Skeletal muscle satellite cell (primary cell): Measurements from ENCODE around the gene COPS4. TPM values are rescaled to one million over a fixed set of nuclear protein-coding genes. Genes with fewer than 3 reads are reported as not detected.

ENCODE experiments used
- H3K27me3 ChIP-seq: 2 replicates; pipeline ENCODE4 v1.7.0; 2013; ENCODE audit warnings: low read length; ENCODE audit not compliant: control insufficient read depth, insufficient read depth
- H3K36me3 ChIP-seq: 2 replicates; pipeline ENCODE4 v1.7.0; 2013; ENCODE audit warnings: mild to moderate bottlenecking, control low read depth, low read length; ENCODE audit not compliant: insufficient read depth
- H3K4me1 ChIP-seq: 2 replicates; pipeline ENCODE4 v1.7.0; 2013; ENCODE audit warnings: low read length; ENCODE audit not compliant: control insufficient read depth, insufficient read depth
- H3K4me2 ChIP-seq: 2 replicates; pipeline ENCODE4 v1.7.0; 2013; ENCODE audit warnings: mild to moderate bottlenecking, low read length
- H3K4me3 ChIP-seq: 2 replicates; pipeline ENCODE4 v1.7.0; 2013; ENCODE audit warnings: low read length
- H3K9ac ChIP-seq: 2 replicates; pipeline ENCODE4 v1.7.0; 2013; ENCODE audit warnings: mild to moderate bottlenecking, low read depth, low read length, moderate library complexity
- H3K9me3 ChIP-seq: replicated peaks from 2 replicates; pipeline ENCODE4 v1.7.0; 2013; ENCODE audit warnings: mild to moderate bottlenecking, control low read depth, low read length
- small RNA-seq: library from RNA; depleted of rRNA; stranded (forward); fragments of <200 nt; gene quantifications from one replicate; pipeline ENCODE3, GENCODE V24; 2012

The COPS4 gene

DNA sequence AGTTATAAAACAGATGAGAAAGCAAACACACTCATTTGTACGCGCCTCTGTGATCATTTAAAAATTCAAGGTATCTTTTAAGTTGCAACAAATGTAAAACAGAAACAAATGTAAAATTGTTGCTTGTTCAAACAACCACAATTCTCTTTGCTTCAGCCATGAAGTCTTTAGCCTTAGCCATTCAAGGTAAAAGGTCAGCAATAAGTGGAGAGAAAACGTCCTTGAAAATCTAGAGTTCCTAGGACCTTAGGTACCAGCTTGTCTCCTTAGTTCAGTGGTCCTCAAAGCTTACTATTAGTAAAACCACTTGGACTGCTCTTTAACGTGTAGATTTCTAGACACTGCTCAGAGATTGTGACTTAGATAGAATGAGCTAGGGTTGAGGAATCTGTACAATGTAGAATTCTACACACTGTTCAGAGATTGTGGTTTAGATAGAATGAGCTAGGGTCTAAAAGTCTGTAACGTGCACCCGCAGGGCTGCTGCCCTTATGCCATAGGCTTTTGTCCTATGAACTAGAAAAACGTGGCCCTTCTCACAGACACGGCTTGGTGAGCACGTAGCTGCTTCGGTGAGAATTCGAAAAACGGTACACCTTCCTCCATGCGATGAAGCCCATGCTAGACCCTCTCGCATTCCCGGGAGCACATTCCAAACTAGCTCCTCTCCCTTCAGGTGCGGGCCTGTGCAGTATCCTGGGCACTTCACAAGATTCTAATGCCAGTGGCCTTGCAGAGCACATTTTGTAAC, 77.9 kb downstream of the COPS4 start:
- H3K9ac ChIP-seq = no peak overlapping the region
- no peak overlapping the region for H3K4me3 ChIP-seq
- peaks cover 18% of the 10 kb centered on the region for H3K4me1 ChIP-seq

DNA sequence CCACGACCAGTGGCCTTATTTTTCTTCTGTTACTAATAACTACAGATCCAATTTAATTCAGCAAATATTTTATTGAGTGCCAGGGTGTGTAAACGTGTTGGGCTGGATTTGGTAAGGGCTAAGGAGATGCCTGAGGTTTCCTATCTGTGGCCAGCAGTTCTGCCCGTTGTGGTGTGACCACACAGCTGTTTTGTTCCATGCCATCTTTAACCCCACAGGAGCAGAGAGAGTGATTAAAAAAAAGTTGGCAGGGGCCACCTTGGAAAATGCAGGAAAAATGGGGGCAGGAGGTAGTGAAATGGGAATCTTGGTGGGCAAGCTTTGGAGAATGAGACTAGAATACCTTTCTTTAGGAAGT, 78.4 kb downstream of the COPS4 start:
- Histone ChIP-seq H3K4me3 (no peak overlapping the region), H3K36me3 (no peaks in the 10 kb centered on the region), H3K9me3 (no peaks in the 10 kb centered on the region), H3K4me1 (peaks cover 18% of the 10 kb centered on the region), H3K4me2 (no peak overlapping the region), H3K9ac (no peak overlapping the region), H3K27me3 (no peaks in the 10 kb centered on the region)

More for the DNA sequence above, 77.9 kb downstream of the COPS4 start:
- Histone ChIP-seq H3K36me3 (no peaks in the 10 kb centered on the region), H3K4me2 (no peak overlapping the region), H3K27me3 (no peaks in the 10 kb centered on the region), H3K9me3 (no peaks in the 10 kb centered on the region)

DNA sequence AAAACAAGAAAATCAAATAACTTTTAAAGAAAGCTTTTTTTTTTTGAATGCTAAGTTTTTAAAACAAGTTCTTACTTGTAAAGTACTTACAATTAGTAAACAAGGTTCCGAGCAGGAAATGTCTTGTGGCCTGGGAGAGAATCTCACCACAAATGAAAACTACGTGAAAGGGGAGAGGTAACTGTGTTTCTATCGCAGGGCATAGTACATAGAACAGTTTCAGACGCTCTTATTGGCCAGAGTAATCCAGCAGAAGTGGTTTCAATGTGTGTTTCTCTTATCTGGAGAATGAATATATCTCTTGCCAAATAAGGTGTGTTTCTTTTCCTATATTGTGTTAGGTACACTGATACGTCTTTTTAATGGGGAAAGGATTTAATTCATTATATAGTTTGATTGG, 79.6 kb downstream of the COPS4 start, which contains the start of gene PLAC8:
PLAC8 (minus strand) TSS at position 154 of the 400 bp plus-strand sequence. CDS start 6,808 bp downstream, outside the sequence.
- Histone ChIP-seq H3K4me1 (peaks cover 18% of the 10 kb centered on the region), H3K9me3 (no peaks in the 10 kb centered on the region), H3K36me3 (no peaks in the 10 kb centered on the region), H3K9ac (no peak within 1 kb of the TSS), H3K4me2 (no peak within 1 kb of the TSS), H3K27me3 (no peaks in the 10 kb centered on the region), H3K4me3 (no peak within 1 kb of the TSS)

DNA sequence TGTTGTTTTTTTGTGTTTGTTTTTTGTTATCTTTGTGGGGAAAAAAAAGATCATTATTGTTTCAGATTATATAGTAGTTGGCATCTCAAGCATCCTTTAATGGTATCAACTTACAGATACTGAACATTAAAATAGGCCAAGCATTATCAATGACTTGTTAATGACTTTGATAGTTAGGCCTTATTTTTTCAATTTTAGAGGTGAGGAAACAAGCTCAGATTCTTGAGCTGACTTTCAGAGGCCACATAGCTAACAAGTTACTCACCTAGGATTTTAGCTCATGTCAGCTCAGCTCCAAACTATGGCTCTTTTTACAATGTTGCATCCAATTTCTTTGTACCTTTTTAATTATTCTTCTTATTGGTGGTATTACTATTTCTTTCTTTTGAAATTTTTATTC, 80.0 kb downstream of the COPS4 start:
- Histone ChIP-seq H3K36me3 (no peaks in the 10 kb centered on the region), H3K9me3 (no peaks in the 10 kb centered on the region), H3K9ac (no peak overlapping the region), H3K4me1 (peaks cover 18% of the 10 kb centered on the region), H3K4me3 (no peak overlapping the region), H3K4me2 (no peak overlapping the region), H3K27me3 (no peaks in the 10 kb centered on the region)

DNA sequence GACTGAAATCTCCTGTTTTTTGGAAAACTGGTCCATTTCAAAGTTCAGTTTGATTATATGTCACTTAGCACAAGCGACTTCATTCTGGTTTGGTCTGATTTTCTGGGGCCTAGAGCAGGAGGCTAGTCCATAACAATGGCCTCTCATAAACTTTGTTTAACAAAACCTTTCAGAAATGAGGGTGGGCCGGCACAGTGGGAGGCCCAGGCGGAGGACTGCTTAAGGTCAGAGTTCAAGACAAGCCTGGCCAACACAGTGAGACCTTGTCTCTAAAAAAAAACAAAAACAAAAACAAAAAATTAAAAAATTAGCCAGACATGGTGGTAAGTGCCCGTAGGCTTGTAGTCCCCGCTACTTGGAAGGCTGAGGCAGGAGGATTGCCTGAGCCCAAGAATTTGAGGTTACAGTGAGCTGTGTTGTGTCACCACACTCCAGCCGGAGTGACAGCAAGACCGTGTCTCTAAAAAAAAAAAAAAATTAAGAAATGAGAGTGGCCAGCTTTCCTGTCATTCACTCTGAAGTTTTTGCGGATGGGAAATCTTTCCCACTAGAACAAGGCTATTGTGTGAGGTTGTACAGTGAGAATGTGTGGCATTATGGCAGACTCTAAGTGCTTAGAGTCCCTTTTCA, 80.8 kb downstream of the COPS4 start:
- H3K27me3 ChIP-seq = no peaks in the 10 kb centered on the region
- H3K9ac ChIP-seq = no peak overlapping the region
- no peak overlapping the region for H3K4me3 ChIP-seq
- no peaks in the 10 kb centered on the region for H3K36me3 ChIP-seq
- peaks cover 16% of the 10 kb centered on the region for H3K4me1 ChIP-seq
- no peaks in the 10 kb centered on the region for H3K9me3 ChIP-seq
- no peak overlapping the region for H3K4me2 ChIP-seq

DNA sequence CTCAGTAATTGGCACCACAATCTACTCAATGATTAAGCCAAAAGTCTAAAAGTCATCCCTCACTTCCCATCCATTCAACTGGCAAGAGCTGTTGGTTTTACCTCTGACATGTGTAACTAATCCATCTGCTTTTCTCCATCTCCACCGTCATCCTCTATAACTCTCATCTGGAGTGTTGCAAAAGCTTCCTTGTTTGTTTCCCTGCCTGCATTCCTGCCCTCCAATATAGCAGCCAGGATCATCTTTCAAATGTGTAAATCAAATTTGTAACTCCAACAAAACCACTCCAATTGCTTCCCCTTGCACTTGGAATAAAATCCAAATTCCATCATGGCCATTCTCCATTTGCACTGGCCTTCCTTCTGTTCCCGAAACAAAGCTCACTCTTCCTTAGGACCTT, 83.9 kb downstream of the COPS4 start:
- H3K9ac ChIP-seq = no peak overlapping the region
- H3K36me3 ChIP-seq = no peaks in the 10 kb centered on the region
- peaks cover 12% of the 10 kb centered on the region for H3K4me1 ChIP-seq
- H3K4me3 ChIP-seq = no peak overlapping the region
- no peaks in the 10 kb centered on the region for H3K9me3 ChIP-seq
- no peak overlapping the region for H3K4me2 ChIP-seq
- H3K27me3 ChIP-seq = no peaks in the 10 kb centered on the region

DNA sequence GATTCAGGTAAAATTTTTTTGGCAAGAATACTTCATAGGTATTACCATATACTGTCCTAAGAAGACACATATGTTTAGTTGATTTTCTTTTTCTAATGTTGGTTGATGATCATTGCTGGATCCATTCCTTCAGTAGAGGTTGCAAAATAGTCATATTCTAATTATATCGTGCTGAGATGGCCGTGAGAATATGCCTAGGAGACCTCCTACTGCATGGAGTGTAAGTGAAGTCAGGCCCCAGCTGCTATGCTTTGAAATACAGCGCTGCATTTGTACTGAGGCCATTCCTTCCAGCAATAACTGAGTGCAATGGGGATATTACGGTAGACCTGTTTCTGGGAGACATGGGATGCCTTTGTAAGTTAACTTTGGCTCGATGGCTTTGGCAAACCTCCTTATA, 86.3 kb downstream of the COPS4 start:
- Histone ChIP-seq H3K4me2 (no peak overlapping the region), H3K27me3 (no peaks in the 10 kb centered on the region), H3K36me3 (no peaks in the 10 kb centered on the region), H3K4me1 (no peaks in the 10 kb centered on the region), H3K4me3 (no peak overlapping the region), H3K9ac (no peak overlapping the region), H3K9me3 (no peaks in the 10 kb centered on the region)

DNA sequence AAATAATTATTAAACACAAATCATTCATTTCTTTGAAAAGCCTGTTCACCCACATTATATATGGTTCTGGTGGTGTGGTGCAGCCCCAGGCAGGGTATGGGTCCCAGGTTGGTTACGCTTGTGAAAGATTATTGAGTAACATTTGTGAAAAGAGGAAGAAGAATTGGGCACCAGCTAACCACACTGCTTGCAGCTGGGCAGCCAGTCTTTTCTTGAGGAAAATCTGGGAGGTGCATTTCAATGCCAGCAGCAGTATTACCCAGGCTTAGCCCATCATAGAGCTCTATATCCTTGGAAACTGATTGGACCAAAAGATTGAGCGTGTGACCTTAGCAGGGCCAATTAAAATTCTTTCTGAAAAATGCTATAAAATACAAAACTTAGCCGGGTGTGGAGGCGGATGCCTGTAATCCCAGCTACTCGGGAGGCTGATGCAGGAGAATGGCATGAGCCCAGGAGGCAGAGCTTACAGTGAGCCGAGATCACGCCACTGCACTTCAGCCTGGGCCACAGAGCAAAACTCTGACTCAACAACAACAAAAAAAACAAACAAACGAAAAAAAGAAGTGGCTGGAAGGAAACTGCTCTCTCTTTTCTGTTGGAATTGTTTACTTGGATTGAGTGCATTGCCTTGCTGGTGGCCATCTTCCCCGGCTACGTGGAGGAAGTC, 89.3 kb downstream of the COPS4 start:
- Histone ChIP-seq H3K4me2 (no peak overlapping the region), H3K36me3 (no peaks in the 10 kb centered on the region), H3K4me1 (peaks cover 4% of the 10 kb centered on the region), H3K9me3 (no peaks in the 10 kb centered on the region), H3K27me3 (no peaks in the 10 kb centered on the region), H3K9ac (no peak overlapping the region), H3K4me3 (no peak overlapping the region)

Small RNA genes within 50 kb of the gene (small RNA-seq; reads per million reads assigned to genes)
- gene RNU6-615P = not detected
